HCT116 (cell line): ENCODE results near the gene DMXL1. TPM values are rescaled to one million over a fixed set of nuclear protein-coding genes. Genes with fewer than 3 reads are reported as not detected.

Experiments used
- ATAC-seq: fragments of 200-7000 bp; cut with Tn5 transposase; 2 replicates; pipeline ENCODE4 v1.9.1; 2020; ENCODE audit warnings: mild to moderate bottlenecking, moderate library complexity
- BruUV-seq: library from RNA; stranded (reverse); fragments of 400-500 nt; replicated peaks from 2 replicates; lab custom pipeline; 2021; lab: Mats Ljungman, UMichigan
- CTCF ChIA-PET: fragments of 300-600 bp; sonication (Branson Sonifier 250); formaldehyde crosslinking; loops from one replicate; lab custom pipeline; 2021; ENCODE audit warnings: antibody characterized with exemption; lab: Charles Lee
- POLR2A ChIA-PET: fragments of 300-600, 350-600 bp; sonication (Branson Sonifier 250); formaldehyde crosslinking; loops from one replicate; lab custom pipeline; 2021; ENCODE audit warnings: antibody characterized with exemption; lab: Charles Lee
- RAD21 ChIA-PET, 2 experiments: fragments of 300-600 bp; sonication (Branson Sonifier 250); formaldehyde crosslinking; loops; one replicate each; lab custom pipeline; 2023; ENCODE audit warnings: low total read pairs in 2 of 2; ENCODE audit not compliant: uncharacterized antibody in 2 of 2, unreplicated experiment in 2 of 2, low non-redundant PET in 1 of 2; lab: Charles Lee
- DNase-seq: peaks from one replicate; pipeline ENCODE4 v3.0.0-alpha.2; 2010; ENCODE audit warnings: low read depth, low spot score
- H2AFZ ChIP-seq: fragments of 200-600 bp; shearing (Covaris generic), sonication (generic); 2 replicates; pipeline ENCODE4 v1.6.1; 2017; ENCODE audit warnings: low read depth, mixed run types, mixed read lengths, antibody characterized with exemption, low read length; ENCODE audit not compliant: poor library complexity, severe bottlenecking
- H3K27ac ChIP-seq: 2 replicates; pipeline ENCODE4 v1.5.1; 2012; ENCODE audit warnings: low read depth, low read length
- H3K27me3 ChIP-seq: fragments of 200-600 bp; sonication (generic); 2 replicates; pipeline ENCODE4 v1.6.1; 2016; ENCODE audit warnings: mixed run types, low read length, mixed read lengths; ENCODE audit not compliant: insufficient read depth
- H3K36me3 ChIP-seq, 2 experiments: fragments of 200-500 bp in 1 of 2; fragments of 200-600 bp in 1 of 2; sonication (Bioruptor generic) in 1 of 2; sonication (generic) in 1 of 2; 2 replicates each; pipeline versions ENCODE4 v1.5.1 to v1.6.1; 2014 to 2016; ENCODE audit warnings: low read length in 2 of 2, inconsistent platforms in 1 of 2, mixed read lengths in 1 of 2, mixed run types in 1 of 2; ENCODE audit not compliant: insufficient read depth in 2 of 2, control insufficient read depth in 1 of 2
- H3K4me1 ChIP-seq, 2 experiments: fragments of 200-600 bp in 1 of 2; sonication (generic) in 1 of 2; 2 replicates each; pipeline versions ENCODE4 v1.5.1 to v1.6.1; 2012 to 2017; ENCODE audit warnings: low read length in 2 of 2, inconsistent platforms in 1 of 2, mild to moderate bottlenecking in 1 of 2, mixed read lengths in 1 of 2, mixed run types in 1 of 2, moderate library complexity in 1 of 2; ENCODE audit not compliant: insufficient read depth in 2 of 2, control insufficient read depth in 1 of 2
- H3K4me2 ChIP-seq: fragments of 200-600 bp; sonication (generic); 2 replicates; pipeline ENCODE4 v1.6.1; 2017; ENCODE audit warnings: mixed run types, low read length, mixed read lengths
- H3K4me3 ChIP-seq, 2 experiments: fragments of 200-600 bp in 1 of 2; sonication (generic) in 1 of 2; replicated peaks in 1 of 2; 2 replicates each; pipeline ENCODE4 v1.5.1; 2011 to 2016; ENCODE audit warnings: low read length in 2 of 2, control low read depth in 1 of 2, low read depth in 1 of 2, mild to moderate bottlenecking in 1 of 2, mixed read lengths in 1 of 2, mixed run types in 1 of 2
- H3K79me2 ChIP-seq: fragments of 200-600 bp; sonication (generic); 2 replicates; pipeline ENCODE4 v1.6.1; 2017; ENCODE audit warnings: mild to moderate bottlenecking, mixed run types, low read length, moderate library complexity, mixed read lengths; ENCODE audit not compliant: insufficient read depth
- H3K9ac ChIP-seq: fragments of 200-600 bp; sonication (generic); 2 replicates; pipeline ENCODE4 v1.6.1; 2016; ENCODE audit warnings: low read length, mixed read lengths
- H3K9me2 ChIP-seq: fragments of 200-600 bp; sonication (generic), shearing (Covaris generic); 2 replicates; pipeline ENCODE4 v1.6.1; 2017; ENCODE audit warnings: mixed run types, mild to moderate bottlenecking, moderate library complexity; ENCODE audit not compliant: insufficient read depth
- H3K9me3 ChIP-seq, 2 experiments: fragments of 200-500 bp in 1 of 2; fragments of 200-600 bp in 1 of 2; sonication (Bioruptor generic) in 1 of 2; sonication (generic) in 1 of 2; 2 replicates each; pipeline ENCODE4 v1.6.1; 2014 to 2017; ENCODE audit warnings: low read length in 2 of 2, mixed read lengths in 2 of 2, inconsistent platforms in 1 of 2, low read depth in 1 of 2, mild to moderate bottlenecking in 1 of 2, mixed run types in 1 of 2, moderate library complexity in 1 of 2; ENCODE audit not compliant: control insufficient read depth in 1 of 2, insufficient read depth in 1 of 2
- H4K20me1 ChIP-seq: fragments of 200-600 bp; sonication (generic), shearing (Covaris generic); 2 replicates; pipeline ENCODE4 v1.6.1; 2017; ENCODE audit warnings: mixed run types, mild to moderate bottlenecking, moderate library complexity; ENCODE audit not compliant: insufficient read depth
- CEBPB ChIP-seq: IDR thresholded peaks from 2 replicates; pipeline ENCODE4 v1.6.1; 2012; ENCODE audit warnings: low read depth
- EGR1 ChIP-seq: IDR thresholded peaks from 2 replicates; pipeline ENCODE4 v1.6.1; 2012; ENCODE audit warnings: low read depth
- ELF1 ChIP-seq: IDR thresholded peaks from 2 replicates; pipeline ENCODE4 v1.6.1; 2012; ENCODE audit warnings: low read depth, borderline replicate concordance
- EZH2 ChIP-seq: fragments of 200-600 bp; sonication (generic); IDR thresholded peaks from 2 replicates; pipeline ENCODE4 v1.6.1; 2017; ENCODE audit warnings: antibody characterized with exemption, mixed run types
- EZH2phosphoT487 ChIP-seq: fragments of 200-600 bp; IDR thresholded peaks from 2 replicates; pipeline ENCODE4 v1.6.1; 2018; ENCODE audit warnings: antibody characterized with exemption, borderline replicate concordance
- FOSL1 ChIP-seq: IDR thresholded peaks from 2 replicates; pipeline ENCODE4 v1.6.1; 2012; ENCODE audit warnings: low read depth
- JUND ChIP-seq: IDR thresholded peaks from 2 replicates; pipeline ENCODE4 v1.6.1; 2012
- POLR2A ChIP-seq: IDR thresholded peaks from 2 replicates; pipeline ENCODE4 v1.7.0; 2011; ENCODE audit warnings: borderline replicate concordance; ENCODE audit not compliant: insufficient read depth, insufficient read length; ENCODE audit errors: extremely low read depth
- SIN3A ChIP-seq: IDR thresholded peaks from 2 replicates; pipeline ENCODE4 v1.6.1; 2012; ENCODE audit warnings: low read depth
- SP1 ChIP-seq: IDR thresholded peaks from 2 replicates; pipeline ENCODE4 v1.6.1; 2012; ENCODE audit warnings: low read depth
- SRF ChIP-seq: IDR thresholded peaks from 2 replicates; pipeline ENCODE4 v1.6.1; 2012; ENCODE audit warnings: low read depth
- TCF7L2 ChIP-seq: IDR thresholded peaks from 2 replicates; pipeline ENCODE4 v1.7.0; 2011; ENCODE audit warnings: borderline replicate concordance, inconsistent platforms; ENCODE audit not compliant: insufficient read depth, insufficient read length; ENCODE audit errors: extremely low read depth
- YY1 ChIP-seq: IDR thresholded peaks from 2 replicates; pipeline ENCODE4 v1.6.1; 2011; ENCODE audit warnings: low read length, low read depth, moderate library complexity, mild to moderate bottlenecking; ENCODE audit not compliant: insufficient replicate concordance; ENCODE audit errors: extremely low read depth
- ZBTB33 ChIP-seq: IDR thresholded peaks from 2 replicates; pipeline ENCODE4 v1.6.1; 2011; ENCODE audit warnings: mild to moderate bottlenecking, low read length, moderate library complexity; ENCODE audit not compliant: insufficient replicate concordance; ENCODE audit errors: extremely low read depth
- ZFX ChIP-seq: fragments of 450-650 bp; IDR thresholded peaks from 2 replicates; pipeline ENCODE4 v1.6.1; 2017
- ZNF274 ChIP-seq: fragments of 200-500 bp; sonication (Bioruptor generic); IDR thresholded peaks from 2 replicates; pipeline ENCODE4 v1.6.1; 2014; ENCODE audit warnings: mild to moderate bottlenecking, low read depth, low read length, inconsistent platforms
- intact Hi-C: fragments of 100-400 bp; cut with micrococcal nuclease; formaldehyde crosslinking; loops from 2 replicates; pipeline ENCODE4 v1.10.0; 2022
- total RNA-seq: library from RNA; stranded (reverse); gene quantifications from one replicate; pipeline ENCODE4 v1.2.1, GENCODE V29; 2021; ENCODE audit not compliant: unreplicated experiment
- TF ChIP-seq, protein P1 (sequence below): IDR thresholded peaks from 2 replicates; pipeline ENCODE4 v1.6.1; 2012
- TF ChIP-seq, protein P2 (sequence below), 3 experiments: fragments of 200-600 bp in 1 of 3; sonication (generic) in 1 of 3; IDR thresholded peaks in 2 of 3; conservative IDR thresholded peaks in 1 of 3; 2 replicates each; pipeline ENCODE4 v1.5.1; 2012 to 2017; ENCODE audit warnings: low read depth in 2 of 3, low read length in 2 of 3, antibody characterized with exemption in 1 of 3, borderline replicate concordance in 1 of 3, control low read depth in 1 of 3, mild to moderate bottlenecking in 1 of 3, mixed read lengths in 1 of 3, mixed run types in 1 of 3, moderate library complexity in 1 of 3; ENCODE audit not compliant: insufficient read depth in 1 of 3
- TF ChIP-seq, protein P3 (sequence below): IDR thresholded peaks from 2 replicates; pipeline ENCODE4 v1.6.1; 2012; ENCODE audit warnings: low read depth

Gene DMXL1
- total RNA-seq, 1 experiment from 2014 or later: 21.1 TPM

DNA sequence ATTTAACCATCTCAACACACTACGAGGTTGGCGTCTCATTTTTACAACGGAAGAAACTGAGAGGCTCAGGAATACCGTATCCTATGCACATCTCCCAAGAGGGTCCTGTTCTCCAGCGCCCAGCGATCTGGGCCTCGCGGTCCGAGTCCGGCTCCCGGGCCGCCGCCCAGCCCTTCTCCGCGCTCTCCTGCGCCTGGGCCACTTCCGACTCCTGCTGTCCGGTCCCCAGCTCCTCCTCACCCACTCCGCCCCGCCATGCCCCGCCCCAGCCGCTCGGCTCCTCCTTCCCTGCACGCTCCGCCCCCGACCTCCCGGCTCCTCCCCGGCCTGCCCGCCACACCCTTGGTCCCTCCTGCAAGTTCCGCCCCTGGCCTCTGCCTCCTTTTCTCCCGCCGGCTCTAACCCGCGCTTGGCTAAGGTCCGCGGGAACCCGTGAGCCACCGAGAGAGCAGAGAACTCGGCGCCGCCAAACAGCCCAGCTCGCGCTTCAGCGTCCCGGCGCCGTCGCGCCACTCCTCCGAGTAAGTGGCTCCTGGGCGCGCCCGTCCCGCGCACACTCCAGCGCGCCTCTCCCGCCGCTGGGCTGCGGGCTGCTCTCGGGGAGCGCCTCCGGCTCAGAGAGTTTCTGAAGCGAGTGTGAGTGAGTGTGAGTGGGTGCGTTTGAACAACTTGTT is 197.6 kb downstream of the DMXL1 start:
- intact Hi-C loops: loop anchor here (2.0 to 10.0 kb wide), 3 partner anchors 146 to 284 kb away; partner anchors contain the start of genes DMXL1 and DTWD2
- H3K79me2 ChIP-seq: no peaks in the 10 kb centered on the region
- H2AFZ ChIP-seq: peak overlapping the region; percentile 81
- ATAC-seq: peak; percentile 97
- peak overlapping the region; percentile 80 for H3K4me2 ChIP-seq
- peaks cover 16 to 30% of the 10 kb centered on the region in 2 experiments for H3K4me1 ChIP-seq
- no peaks in the 10 kb centered on the region for H3K9me3 ChIP-seq
- POLR2A ChIA-PET: interaction anchor here (0.6 to 1.4 kb wide), 4 partner anchors 10 to 72 kb away, joined by 3 to 5 read pairs (median 4); no protein-coding TSS in a partner anchor
- RAD21 ChIA-PET: no interaction called here
- H4K20me1 ChIP-seq: no peaks in the 10 kb centered on the region
- peak overlapping the region; percentile 70 to 84 for H3K4me3 ChIP-seq
- peak overlapping the region; percentile 72 for H3K27ac ChIP-seq
- no peaks in the 10 kb centered on the region for H3K36me3 ChIP-seq
- peak; percentile 74 for DNase-seq
- BruUV-seq: no TSS peak
- no peaks in the 10 kb centered on the region for H3K9me2 ChIP-seq
- CTCF ChIA-PET: interaction anchor here (1.1 to 2.2 kb wide), 3 partner anchors 12 to 281 kb away, joined by 4 to 8 read pairs (median 5); no protein-coding TSS in a partner anchor
- H3K9ac ChIP-seq: peak overlapping the region; percentile 69
- no peaks in the 10 kb centered on the region for H3K27me3 ChIP-seq
- TF ChIP-seq EGR1: peak; percentile 42; the same call in 1 of the 2 replicates
- peak; percentile 46; the same call in 1 of the 2 replicates for TF ChIP-seq ZFX
- TF ChIP-seq, protein P1, sequence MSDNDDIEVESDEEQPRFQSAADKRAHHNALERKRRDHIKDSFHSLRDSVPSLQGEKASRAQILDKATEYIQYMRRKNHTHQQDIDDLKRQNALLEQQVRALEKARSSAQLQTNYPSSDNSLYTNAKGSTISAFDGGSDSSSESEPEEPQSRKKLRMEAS: no peak
- TF ChIP-seq CEBPB: no peak
- no peak for TF ChIP-seq FOSL1
- TF ChIP-seq ZBTB33: no peak
- no peak for TF ChIP-seq EZH2
- TF ChIP-seq, protein P2, sequence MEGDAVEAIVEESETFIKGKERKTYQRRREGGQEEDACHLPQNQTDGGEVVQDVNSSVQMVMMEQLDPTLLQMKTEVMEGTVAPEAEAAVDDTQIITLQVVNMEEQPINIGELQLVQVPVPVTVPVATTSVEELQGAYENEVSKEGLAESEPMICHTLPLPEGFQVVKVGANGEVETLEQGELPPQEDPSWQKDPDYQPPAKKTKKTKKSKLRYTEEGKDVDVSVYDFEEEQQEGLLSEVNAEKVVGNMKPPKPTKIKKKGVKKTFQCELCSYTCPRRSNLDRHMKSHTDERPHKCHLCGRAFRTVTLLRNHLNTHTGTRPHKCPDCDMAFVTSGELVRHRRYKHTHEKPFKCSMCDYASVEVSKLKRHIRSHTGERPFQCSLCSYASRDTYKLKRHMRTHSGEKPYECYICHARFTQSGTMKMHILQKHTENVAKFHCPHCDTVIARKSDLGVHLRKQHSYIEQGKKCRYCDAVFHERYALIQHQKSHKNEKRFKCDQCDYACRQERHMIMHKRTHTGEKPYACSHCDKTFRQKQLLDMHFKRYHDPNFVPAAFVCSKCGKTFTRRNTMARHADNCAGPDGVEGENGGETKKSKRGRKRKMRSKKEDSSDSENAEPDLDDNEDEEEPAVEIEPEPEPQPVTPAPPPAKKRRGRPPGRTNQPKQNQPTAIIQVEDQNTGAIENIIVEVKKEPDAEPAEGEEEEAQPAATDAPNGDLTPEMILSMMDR (IDR thresholded peaks at IDR 0.05 in 2 of 3, conservative IDR thresholded peaks at IDR 0.05 in 1 of 3; ENCODE audit: borderline replicate concordance in 1 of 3, insufficient read depth in 1 of 3, low read depth in 2 of 3, low read length in 2 of 3): no peak
- no peak for TF ChIP-seq EZH2phosphoT487
- TF ChIP-seq JUND: peak; percentile 29; the same call in 1 of the 2 replicates
- no peak for TF ChIP-seq SP1
- no peak for TF ChIP-seq TCF7L2
- TF ChIP-seq YY1: peak; percentile 18
- TF ChIP-seq, protein P3, sequence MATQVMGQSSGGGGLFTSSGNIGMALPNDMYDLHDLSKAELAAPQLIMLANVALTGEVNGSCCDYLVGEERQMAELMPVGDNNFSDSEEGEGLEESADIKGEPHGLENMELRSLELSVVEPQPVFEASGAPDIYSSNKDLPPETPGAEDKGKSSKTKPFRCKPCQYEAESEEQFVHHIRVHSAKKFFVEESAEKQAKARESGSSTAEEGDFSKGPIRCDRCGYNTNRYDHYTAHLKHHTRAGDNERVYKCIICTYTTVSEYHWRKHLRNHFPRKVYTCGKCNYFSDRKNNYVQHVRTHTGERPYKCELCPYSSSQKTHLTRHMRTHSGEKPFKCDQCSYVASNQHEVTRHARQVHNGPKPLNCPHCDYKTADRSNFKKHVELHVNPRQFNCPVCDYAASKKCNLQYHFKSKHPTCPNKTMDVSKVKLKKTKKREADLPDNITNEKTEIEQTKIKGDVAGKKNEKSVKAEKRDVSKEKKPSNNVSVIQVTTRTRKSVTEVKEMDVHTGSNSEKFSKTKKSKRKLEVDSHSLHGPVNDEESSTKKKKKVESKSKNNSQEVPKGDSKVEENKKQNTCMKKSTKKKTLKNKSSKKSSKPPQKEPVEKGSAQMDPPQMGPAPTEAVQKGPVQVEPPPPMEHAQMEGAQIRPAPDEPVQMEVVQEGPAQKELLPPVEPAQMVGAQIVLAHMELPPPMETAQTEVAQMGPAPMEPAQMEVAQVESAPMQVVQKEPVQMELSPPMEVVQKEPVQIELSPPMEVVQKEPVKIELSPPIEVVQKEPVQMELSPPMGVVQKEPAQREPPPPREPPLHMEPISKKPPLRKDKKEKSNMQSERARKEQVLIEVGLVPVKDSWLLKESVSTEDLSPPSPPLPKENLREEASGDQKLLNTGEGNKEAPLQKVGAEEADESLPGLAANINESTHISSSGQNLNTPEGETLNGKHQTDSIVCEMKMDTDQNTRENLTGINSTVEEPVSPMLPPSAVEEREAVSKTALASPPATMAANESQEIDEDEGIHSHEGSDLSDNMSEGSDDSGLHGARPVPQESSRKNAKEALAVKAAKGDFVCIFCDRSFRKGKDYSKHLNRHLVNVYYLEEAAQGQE: no peak
- no peak; the same call in 1 of the 2 replicates for TF ChIP-seq SIN3A
- no peak for TF ChIP-seq ZNF274
- no peak for TF ChIP-seq SRF
- 0 out of 2 replicates have a peak, but pooled peaks have one; percentile 35 for TF ChIP-seq ELF1
- TF ChIP-seq POLR2A: peak; percentile 74
